Raji (cell line): ENCODE measurements around the gene ANKRD40.
A peak's percentile ranks its signal among the peaks of the same experiment; 100 is the strongest.

Experiments used
- POLR2A ChIP-seq: IDR thresholded peaks from 2 replicates; pipeline ENCODE4 v1.6.1; 2011; ENCODE audit warnings: low read depth, low read length, control low read depth; ENCODE audit not compliant: insufficient read depth

Gene ANKRD40, protein sequence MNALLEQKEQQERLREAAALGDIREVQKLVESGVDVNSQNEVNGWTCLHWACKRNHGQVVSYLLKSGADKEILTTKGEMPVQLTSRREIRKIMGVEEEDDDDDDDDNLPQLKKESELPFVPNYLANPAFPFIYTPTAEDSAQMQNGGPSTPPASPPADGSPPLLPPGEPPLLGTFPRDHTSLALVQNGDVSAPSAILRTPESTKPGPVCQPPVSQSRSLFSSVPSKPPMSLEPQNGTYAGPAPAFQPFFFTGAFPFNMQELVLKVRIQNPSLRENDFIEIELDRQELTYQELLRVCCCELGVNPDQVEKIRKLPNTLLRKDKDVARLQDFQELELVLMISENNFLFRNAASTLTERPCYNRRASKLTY

DNA sequence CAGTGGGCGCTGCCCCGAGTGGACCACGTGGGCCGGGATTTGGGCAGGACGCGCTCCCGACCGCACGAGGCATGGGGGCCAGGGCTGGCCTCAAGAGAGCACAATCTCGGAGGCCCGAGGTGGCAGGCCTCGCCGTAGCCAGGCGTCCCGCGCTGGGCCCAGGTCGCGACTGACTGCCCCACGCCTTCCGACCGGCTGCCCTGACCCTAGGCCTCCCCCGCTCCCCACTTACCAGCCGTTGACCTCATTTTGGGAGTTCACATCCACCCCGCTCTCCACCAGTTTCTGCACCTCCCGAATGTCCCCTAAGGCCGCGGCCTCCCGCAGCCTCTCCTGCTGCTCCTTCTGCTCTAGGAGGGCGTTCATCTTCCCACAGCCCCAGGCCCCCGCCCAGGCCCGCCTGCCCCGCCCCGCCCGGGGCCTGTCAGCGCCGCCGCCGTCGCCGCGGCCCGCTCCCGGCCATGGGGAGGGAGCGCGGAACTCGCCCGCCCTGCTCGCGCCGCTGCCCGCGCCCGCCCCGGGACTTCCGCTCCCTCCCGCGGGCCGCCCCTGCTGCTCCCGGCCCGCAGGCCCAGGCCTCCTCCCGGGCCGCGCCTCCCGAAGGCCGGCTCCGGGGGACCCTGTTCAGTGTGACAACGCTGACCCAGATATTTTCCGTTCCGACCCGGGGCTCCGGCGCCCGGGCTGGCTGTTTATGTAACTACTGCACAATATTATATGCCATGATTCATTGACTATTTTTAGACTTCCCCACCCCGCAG is at the start of gene ANKRD40:
TSS of gene ANKRD40 (minus strand) at position 626 of the 761 bp plus-strand sequence. CDS start at position 366, 260 bp downstream.
- TF ChIP-seq POLR2A, result peak; percentile 57

DNA sequence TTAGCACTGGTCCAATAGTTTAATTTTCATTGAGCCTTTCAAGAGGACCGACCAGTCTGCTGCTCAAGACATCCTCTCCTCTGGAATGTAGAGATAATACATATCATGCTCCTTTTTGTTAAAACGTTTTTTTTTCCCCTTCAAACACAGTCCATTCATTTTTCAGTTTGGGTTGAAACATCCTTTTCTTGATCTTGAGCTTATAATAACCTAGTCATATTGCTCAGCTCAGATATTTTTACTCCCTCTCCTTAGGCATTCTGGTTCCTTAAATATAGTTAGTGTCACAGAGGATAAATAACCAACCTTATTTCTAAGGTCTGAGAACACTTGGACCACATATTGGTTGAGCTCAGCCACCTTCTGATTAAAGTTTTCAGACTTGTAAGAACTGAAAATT is 46.8 kb upstream of the ANKRD40 start:
- TF ChIP-seq POLR2A, result no peak

DNA sequence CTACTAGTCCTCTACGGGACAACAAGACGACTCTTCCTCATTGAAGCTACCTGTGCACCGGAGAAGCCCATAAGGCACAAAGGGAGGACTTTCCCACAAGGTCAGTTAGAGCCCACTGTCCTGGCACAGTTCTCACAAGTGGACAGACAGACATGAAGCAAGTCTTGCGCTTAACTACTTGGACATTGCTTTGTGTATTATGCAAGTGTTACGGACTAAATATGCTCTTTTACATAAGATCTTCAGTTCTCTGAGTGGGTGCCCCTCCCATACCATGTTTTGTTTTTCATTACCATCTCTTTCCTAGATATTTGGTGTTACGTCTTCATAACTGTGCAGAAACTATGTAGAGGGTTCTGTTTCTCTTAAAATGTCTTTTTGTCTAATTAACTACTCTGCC is 41.5 kb upstream of the ANKRD40 start:
- TF ChIP-seq POLR2A, result no peak

DNA sequence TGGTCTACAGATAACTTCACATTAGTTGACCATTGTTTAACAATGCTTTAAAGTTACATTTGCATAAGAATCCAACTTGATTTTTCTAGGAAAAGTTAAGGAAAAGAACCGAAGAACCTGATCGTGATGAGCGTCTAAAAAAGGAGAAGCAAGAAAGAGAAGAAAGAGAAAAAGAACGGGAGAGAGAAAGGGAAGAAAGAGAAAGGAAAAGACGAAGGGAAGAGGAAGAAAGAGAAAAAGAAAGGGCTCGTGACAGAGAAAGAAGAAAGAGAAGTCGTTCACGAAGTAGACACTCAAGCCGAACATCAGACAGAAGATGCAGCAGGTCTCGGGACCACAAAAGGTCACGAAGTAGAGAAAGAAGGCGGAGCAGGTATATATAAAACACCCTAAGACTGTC is 37.9 kb upstream of the ANKRD40 start:
- TF ChIP-seq POLR2A, result no peak

DNA sequence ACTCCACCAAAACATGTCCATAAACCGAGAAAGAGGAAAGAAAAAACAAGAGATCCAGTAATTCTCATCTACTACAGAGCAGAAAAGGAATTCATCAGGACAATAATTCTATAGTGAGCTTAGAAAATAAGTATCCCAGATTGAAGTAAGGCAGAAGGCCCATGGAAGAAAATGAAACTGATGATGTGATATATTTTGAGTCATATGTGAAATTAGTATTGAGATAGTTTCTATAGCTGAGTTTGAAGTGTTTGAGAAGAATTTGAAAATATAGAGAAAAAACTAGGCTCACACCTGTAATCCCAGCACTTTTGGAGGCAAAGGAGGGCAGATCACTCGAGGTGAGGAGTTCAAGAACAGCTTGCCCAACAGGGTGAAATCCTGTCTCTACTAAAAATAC is 31.4 kb upstream of the ANKRD40 start:
- TF ChIP-seq POLR2A, result no peak

DNA sequence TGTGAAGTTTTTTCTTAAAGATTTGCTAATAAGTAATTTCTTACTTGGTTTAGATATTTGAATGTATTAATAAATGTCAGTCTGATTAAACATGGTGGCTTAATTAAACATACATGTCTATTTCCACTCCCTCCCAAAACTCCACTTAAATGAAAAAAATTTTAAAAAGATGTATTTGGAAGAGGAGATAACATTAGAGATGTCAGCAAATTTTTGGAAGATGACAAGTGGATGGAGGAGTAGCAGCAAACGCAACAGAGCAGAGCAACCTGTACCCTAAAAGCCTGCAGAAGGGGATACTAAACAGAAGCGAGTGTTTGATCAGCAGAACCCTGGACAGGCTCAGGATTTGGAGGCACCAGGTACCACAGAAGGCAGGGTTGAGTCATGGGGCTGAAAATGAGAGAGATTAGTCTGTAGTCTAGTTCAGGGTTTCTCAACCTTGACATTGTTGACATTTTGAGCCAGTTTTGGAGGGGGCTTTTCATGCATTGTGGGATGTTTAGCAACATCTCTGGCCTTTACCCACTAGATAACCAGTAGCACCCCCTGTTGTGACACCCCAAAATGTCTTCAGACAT is 29.5 kb upstream of the ANKRD40 start:
- no peak for TF ChIP-seq POLR2A

DNA sequence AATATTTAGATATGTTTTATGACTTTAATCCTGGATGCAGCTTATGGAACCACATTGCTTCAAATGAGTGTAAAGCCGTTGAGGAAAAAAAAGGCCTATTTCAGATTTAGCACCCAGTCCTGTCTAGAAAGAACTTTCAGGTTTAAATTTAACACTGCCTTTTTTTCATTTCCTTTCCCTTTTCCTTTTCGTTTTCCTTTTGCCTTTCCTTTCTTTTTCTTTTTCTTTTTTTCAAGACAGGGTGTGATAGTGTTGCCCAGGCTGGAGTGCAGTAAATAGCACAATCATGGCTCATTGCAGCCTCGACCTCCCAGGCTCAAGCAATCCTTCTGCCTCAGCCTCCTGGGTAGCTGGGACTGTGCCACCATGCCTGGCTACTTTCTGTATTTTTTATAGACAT is 27.6 kb upstream of the ANKRD40 start:
- TF ChIP-seq POLR2A, result no peak

DNA sequence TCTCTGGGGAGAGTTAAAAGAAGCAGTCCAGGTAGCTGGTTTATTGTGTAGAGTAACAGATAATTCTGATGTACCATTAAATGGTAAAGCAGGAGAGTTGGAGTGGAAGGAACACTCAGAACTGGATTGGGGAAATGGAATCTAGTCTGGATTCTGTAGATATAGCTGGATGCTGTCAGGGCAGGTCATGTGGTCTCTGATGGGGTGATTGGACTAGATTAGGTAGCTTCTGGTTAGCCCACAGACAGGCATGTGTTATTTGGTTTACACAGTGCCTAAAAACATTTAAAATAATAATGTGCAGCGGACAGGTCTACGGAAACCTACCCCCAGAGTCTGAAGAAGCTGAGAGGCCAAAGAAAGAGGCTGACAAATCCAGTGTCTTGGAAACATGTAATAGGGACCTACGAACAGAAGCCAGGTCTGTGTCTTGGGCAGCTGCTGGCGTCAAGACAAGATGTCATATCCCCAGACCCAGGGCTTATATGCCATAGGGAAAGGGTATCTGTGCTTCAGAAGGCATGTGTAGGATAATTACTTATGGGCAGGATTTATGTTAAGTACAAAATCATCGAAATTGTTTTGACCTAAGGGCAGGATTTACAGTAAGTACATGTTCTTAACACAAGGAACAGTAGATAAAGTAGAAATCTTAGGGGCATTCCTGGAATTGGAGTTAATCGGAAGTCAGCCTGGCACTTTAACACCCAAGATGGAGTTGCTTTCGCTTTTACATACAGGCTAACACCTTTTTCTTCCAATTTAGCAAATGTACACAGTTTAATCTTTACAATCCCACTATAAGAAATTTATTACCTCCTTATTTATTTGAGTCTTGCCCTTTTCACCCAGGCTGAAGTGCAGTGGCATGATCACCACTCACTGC is 24.1 kb upstream of the ANKRD40 start:
- no peak for TF ChIP-seq POLR2A

DNA sequence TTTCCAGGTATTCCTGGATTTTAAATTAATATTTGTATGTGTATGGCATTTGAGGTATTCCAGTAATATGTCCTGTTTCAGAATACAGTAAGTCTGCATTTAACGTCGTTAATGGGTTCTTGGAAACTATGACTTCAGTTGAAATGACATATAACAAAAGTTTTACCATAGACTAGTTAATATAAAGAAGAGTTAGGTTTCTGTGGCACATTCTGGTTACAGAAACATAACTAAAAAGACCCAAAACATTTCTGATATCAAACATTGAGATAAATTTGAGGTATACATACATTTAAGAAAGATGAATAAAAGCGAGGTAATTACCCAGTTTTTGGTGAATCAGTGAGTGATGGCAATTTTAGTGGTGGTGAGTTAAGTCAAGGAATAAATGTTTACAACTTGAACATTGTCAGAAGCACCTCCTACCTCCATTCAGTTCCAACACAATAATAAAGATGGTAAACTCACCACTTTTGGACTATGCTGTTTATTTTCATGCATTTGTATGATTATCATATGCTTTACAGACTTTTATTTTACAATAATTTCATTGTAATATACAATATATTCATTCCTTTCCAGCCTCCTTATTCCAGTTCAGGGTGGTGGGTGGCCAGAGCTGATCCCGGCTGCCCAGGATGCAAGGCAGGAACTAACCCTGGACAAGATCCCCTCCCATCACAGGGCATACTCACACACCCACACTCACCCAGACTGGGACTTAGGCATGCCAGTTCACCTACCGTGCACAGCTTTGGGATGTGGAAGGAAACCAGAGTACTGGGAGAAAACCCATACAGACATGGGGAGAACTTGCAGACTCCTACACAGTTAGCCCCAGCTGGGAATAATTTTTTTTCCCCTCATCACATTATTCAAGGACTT is 21.4 kb upstream of the ANKRD40 start:
- TF ChIP-seq POLR2A, result no peak

DNA sequence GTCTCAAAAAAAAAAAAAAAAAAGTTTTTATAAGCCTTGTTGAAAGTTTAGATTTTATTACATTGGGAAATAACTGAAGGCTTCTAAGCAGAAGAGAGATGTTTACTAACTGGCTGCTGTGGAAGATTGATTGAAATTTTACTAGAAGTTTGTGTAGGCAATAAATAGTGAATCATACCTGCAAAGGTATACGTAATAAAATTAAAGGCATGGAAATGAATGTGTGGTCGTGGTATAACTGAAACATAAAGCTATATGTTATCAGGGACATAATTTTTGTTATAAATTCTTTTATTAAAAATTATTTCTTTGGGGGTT is 20.4 kb upstream of the ANKRD40 start:
- TF ChIP-seq POLR2A, result no peak

DNA sequence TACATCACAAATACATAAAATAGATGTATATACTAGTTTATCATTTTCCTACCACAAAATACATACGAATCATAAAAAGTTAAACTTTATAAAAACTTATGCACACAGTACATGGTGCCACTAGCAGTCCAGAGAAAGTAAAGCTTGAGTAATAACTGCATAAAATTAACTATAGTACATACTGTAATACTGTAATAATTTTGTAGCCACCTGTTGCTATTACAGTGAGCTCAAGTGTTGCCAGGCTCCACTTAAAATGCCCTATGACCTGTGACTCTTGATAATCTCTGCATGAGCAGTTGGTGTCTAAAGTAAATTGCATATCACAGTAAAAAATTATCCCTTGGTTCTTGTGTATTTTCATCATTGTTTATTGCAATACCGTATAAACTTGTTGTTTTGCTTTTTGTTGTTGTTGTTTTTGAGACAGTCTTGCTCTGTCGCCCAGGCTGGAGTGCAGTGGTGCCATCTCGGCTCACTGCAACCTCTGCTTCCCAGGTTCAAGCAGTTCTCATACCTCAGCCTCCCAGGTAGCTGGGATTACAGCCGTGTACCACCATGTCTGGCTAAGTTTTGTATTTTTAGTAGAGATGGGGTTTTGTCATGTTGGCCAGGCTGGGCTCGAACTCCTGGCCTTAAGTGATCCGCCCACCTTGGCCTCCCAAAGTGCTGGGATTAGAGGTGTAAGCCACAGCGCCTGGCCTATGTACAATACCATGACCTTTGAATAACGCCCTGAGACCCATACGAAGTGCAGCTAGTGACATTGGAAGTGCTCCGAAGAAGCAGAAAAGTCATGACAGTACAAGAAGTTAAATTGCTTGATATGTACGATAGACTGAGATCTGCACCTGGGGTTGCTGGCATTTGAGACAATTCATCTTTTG is 18.3 kb upstream of the ANKRD40 start:
- TF ChIP-seq POLR2A, result no peak

DNA sequence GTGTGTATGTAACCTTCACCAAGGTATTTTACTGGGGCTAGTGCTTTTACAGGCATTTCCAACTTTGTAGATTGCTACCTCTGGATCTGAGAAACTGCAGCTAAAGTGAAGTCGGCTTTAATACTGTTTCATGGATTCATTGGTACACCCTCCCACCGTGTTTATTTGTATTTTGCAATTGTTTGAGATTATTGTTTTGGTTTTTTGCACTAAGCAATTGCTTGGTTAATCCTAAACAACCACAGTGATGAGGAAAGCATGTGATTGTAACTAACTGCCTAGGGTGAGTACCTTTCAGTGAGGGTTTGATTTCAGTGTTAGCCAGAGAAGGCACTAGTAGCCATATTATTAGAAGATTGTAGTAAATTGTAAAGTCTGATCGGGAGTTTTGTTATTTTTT is 15.0 kb upstream of the ANKRD40 start:
- TF ChIP-seq POLR2A, result no peak
